Measurements from ENCODE around the gene DOCK4. TPM values are rescaled to one million over a fixed set of nuclear protein-coding genes. Genes with fewer than 3 reads are reported as not detected.

Gene DOCK4
- polyA plus RNA-seq, 1 donor (not counting 4 experiments of a cell fraction or from before 2014, with no cell fraction given) = 13.9 TPM

DNA sequence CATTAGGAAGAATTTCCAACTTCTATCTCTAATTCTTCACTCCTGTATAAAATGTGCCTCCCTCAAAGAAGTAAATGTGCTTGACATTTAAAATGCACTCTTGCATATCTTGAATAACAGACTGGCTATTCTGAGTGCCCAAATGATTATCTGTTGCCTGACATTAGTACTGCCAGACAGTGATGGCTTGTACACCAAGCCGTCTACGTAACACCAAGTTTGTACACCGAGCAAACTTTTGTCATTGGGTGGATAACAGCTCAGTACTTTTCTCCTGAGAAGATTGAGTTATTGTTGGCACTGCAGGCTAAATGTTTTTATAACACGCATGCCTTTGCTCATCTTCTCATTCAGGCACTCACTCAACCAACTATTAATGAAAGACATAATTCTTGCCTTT is 137.2 kb downstream of the DOCK4 start:
- Histone ChIP-seq H3K79me2 (ENCODE audit: control insufficient read depth, insufficient read depth, low read length) (peaks cover 13% of the 10 kb centered on the region), H3K36me3 (ENCODE audit: control insufficient read depth in 2 of 2, extremely low read depth in 1 of 2, insufficient read depth in 2 of 2, low read length in 2 of 2) (no peaks in the 10 kb centered on the region), H3K9me1 (ENCODE audit: control insufficient read depth, extremely low read depth, insufficient read depth, low read length) (no peaks in the 10 kb centered on the region), H3K27ac (ENCODE audit: control insufficient read depth, insufficient read depth, low read length) (no peak overlapping the region), H3K4me1 (ENCODE audit: control insufficient read depth, extremely low read depth, insufficient read depth, low read length) (peaks cover 45% of the 10 kb centered on the region), H3K4me2 (ENCODE audit: control insufficient read depth, extremely low read depth, insufficient read depth, low read depth, low read length) (no peak overlapping the region), H3K27me3 (ENCODE audit: control insufficient read depth, extremely low read depth, insufficient read depth, low read length) (no peaks in the 10 kb centered on the region), H2AFZ (ENCODE audit: control insufficient read depth, low read length) (no peak overlapping the region), H4K20me1 (ENCODE audit: control insufficient read depth, extremely low read depth, insufficient read depth, low read length) (no peaks in the 10 kb centered on the region), H3K9ac (ENCODE audit: control insufficient read depth, extremely low read depth, insufficient read depth, low read length) (no peak overlapping the region), H3K9me3 (ENCODE audit: control insufficient read depth, low read depth, low read length) (no peaks in the 10 kb centered on the region), H3K4me3 (ENCODE audit: control insufficient read depth in 2 of 3, extremely low read depth in 1 of 3, insufficient read depth in 2 of 3, low read depth in 1 of 3, low read length in 3 of 3) (no peak overlapping the region)
- DNase-seq (ENCODE audit: low read depth, low spot score) = no peak
- FAIRE-seq = no peak
- TF ChIP-seq, protein P1, sequence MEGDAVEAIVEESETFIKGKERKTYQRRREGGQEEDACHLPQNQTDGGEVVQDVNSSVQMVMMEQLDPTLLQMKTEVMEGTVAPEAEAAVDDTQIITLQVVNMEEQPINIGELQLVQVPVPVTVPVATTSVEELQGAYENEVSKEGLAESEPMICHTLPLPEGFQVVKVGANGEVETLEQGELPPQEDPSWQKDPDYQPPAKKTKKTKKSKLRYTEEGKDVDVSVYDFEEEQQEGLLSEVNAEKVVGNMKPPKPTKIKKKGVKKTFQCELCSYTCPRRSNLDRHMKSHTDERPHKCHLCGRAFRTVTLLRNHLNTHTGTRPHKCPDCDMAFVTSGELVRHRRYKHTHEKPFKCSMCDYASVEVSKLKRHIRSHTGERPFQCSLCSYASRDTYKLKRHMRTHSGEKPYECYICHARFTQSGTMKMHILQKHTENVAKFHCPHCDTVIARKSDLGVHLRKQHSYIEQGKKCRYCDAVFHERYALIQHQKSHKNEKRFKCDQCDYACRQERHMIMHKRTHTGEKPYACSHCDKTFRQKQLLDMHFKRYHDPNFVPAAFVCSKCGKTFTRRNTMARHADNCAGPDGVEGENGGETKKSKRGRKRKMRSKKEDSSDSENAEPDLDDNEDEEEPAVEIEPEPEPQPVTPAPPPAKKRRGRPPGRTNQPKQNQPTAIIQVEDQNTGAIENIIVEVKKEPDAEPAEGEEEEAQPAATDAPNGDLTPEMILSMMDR (optimal IDR thresholded peaks at IDR 0.05 in 1 of 3, IDR thresholded peaks at IDR 0.05 in 1 of 3, conservative IDR thresholded peaks at IDR 0.05 in 1 of 3; ENCODE audit: extremely low read depth in 1 of 3, insufficient read depth in 2 of 3, low read length in 3 of 3) = no peak
- dilution Hi-C loops (cut with MboI; ENCODE audit: extremely low pct_ligation_motif_present, low sequenced_read_pairs) = no loop called here

- H3K9ac ChIP-seq (ENCODE audit: control insufficient read depth, extremely low read depth, insufficient read depth, low read length) = no peak overlapping the region
- H2AFZ ChIP-seq (ENCODE audit: control insufficient read depth, low read length) = no peak overlapping the region
- H3K9me1 ChIP-seq (ENCODE audit: control insufficient read depth, extremely low read depth, insufficient read depth, low read length) = no peaks in the 10 kb centered on the region
- FAIRE-seq (peak; percentile 71), DNase-seq (ENCODE audit: low read depth, low spot score) (no peak)
- dilution Hi-C loops (cut with MboI; ENCODE audit: extremely low pct_ligation_motif_present, low sequenced_read_pairs) = no loop called here
- TF ChIP-seq EZH2 (IDR thresholded peaks at IDR 0.05; ENCODE audit: low read length) = no peak
- TF ChIP-seq, protein P1 (optimal IDR thresholded peaks at IDR 0.05 in 1 of 3, IDR thresholded peaks at IDR 0.05 in 1 of 3, conservative IDR thresholded peaks at IDR 0.05 in 1 of 3; ENCODE audit: extremely low read depth in 1 of 3, insufficient read depth in 2 of 3, low read length in 3 of 3) = no peak
- peaks cover 45% of the 10 kb centered on the region for H3K4me1 ChIP-seq (ENCODE audit: control insufficient read depth, extremely low read depth, insufficient read depth, low read length)
- H4K20me1 ChIP-seq (ENCODE audit: control insufficient read depth, extremely low read depth, insufficient read depth, low read length) = no peaks in the 10 kb centered on the region
- no peaks in the 10 kb centered on the region for H3K27me3 ChIP-seq (ENCODE audit: control insufficient read depth, extremely low read depth, insufficient read depth, low read length)
- peaks cover 7% of the 10 kb centered on the region for H3K79me2 ChIP-seq (ENCODE audit: control insufficient read depth, insufficient read depth, low read length)
- H3K4me2 ChIP-seq (ENCODE audit: control insufficient read depth, extremely low read depth, insufficient read depth, low read depth, low read length) = peak overlapping the region; percentile 11
- H3K4me3 ChIP-seq (ENCODE audit: control insufficient read depth in 2 of 3, extremely low read depth in 1 of 3, insufficient read depth in 2 of 3, low read depth in 1 of 3, low read length in 3 of 3) = no peak overlapping the region
- no peaks in the 10 kb centered on the region for H3K36me3 ChIP-seq (ENCODE audit: control insufficient read depth in 2 of 2, extremely low read depth in 1 of 2, insufficient read depth in 2 of 2, low read length in 2 of 2)
- no peaks in the 10 kb centered on the region for H3K9me3 ChIP-seq (ENCODE audit: control insufficient read depth, low read depth, low read length)
- H3K27ac ChIP-seq (ENCODE audit: control insufficient read depth, insufficient read depth, low read length) = no peak overlapping the region
Observed at GRCh38 chr7:112067632-112068540, 138.3 kb downstream of the DOCK4 start.
